COR-L47 (cell line): ENCODE measurements around the gene RAD51B.

Source experiments
- DNase-seq: peaks from one replicate; lab custom pipeline; 2025; lab: John Stamatoyannopoulos, UW

Gene RAD51B

DNA sequence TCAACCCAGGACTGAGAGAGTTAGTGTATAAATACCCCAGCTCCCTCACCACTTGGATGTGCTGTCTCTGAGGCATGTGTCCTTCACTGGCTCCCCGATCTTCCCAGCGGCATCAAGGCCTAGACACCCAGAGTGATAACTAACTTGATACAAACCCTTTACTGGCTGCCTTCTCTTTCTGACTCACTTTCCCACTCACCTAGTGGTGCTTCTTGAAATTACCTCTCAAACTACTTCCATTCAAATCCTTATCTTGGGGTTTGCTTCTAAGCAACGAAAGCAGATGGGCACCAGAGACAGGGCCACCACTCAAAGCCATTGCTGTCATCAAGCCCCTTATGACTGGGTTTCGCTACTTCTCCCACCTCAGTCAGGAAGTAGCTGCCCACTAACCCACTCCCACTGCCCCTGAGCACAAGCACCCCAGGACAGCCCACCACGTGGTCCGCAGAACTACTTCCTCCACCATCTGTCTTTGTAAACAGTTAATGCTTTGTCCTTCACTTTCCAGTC, 956.1 kb downstream of the RAD51B start:
- no peak for DNase-seq

GRCh38 chr14:68777644-68778043, 958.1 kb downstream of the RAD51B start:
- no peak for DNase-seq
